Thymus (tissue), 11 donors: ENCODE data around the gene PROCR. TPM values are rescaled to one million over a fixed set of nuclear protein-coding genes. Genes with fewer than 3 reads are reported as not detected.

ENCODE experiments used
- DNase-seq, 9 donors: peaks; one replicate each; pipeline ENCODE4 v3.0.0-alpha.2; 2013; ENCODE audit warnings: low spot score in 9 of 9, low read depth in 6 of 9, missing footprints in 1 of 9
- H3K27ac ChIP-seq, 2 donors: one replicate each; pipeline ENCODE4 v1.5.1; 2013; ENCODE audit warnings: control low read depth in 1 of 2, low read depth in 1 of 2, low read length in 1 of 2, mild to moderate bottlenecking in 1 of 2, moderate library complexity in 1 of 2
- H3K27me3 ChIP-seq, 2 donors: one replicate each; pipeline ENCODE4 v1.5.1; 2013; ENCODE audit warnings: low read length in 1 of 2; ENCODE audit not compliant: control insufficient read depth in 2 of 2, insufficient read depth in 1 of 2
- H3K36me3 ChIP-seq, 2 donors: one replicate each; pipeline ENCODE4 v1.5.1; 2013; ENCODE audit warnings: low read length in 1 of 2, mild to moderate bottlenecking in 1 of 2, moderate library complexity in 1 of 2; ENCODE audit not compliant: control insufficient read depth in 2 of 2, insufficient read depth in 2 of 2
- H3K4me1 ChIP-seq, 2 donors: one replicate each; pipeline ENCODE4 v1.5.1; 2013; ENCODE audit warnings: low read length in 2 of 2; ENCODE audit not compliant: control insufficient read depth in 2 of 2, insufficient read depth in 2 of 2
- H3K4me3 ChIP-seq, 2 donors: one replicate each; pipeline ENCODE4 v1.5.1; 2013; ENCODE audit warnings: low read length in 2 of 2, control low read depth in 1 of 2, mild to moderate bottlenecking in 1 of 2
- H3K9me3 ChIP-seq, 2 donors: one replicate each; pipeline ENCODE4 v1.5.1; 2013; ENCODE audit warnings: low read length in 1 of 2, mild to moderate bottlenecking in 1 of 2; ENCODE audit not compliant: control insufficient read depth in 2 of 2, insufficient read depth in 1 of 2
- WGBS: extraction: QIAGEN DNeasy Blood & Tissue Kit; methylation state at CpG from one replicate; pipeline ENCODE4 v1.1.7; 2013; 5-methylcytosine and 5-hydroxymethylcytosine counted together
- polyA plus RNA-seq: library from polyadenylated mRNA; stranded (reverse); fragments of 200-250 nt; gene quantifications from one replicate; pipeline ENCODE4 v1.2.3, GENCODE V29; 2013
- total RNA-seq: library from RNA; stranded (reverse); fragments of 120-200 nt; gene quantifications from one replicate; pipeline ENCODE4 v1.2.4, GENCODE V29; 2013
- donor health status: healthy.

PROCR gene
- total and polyA plus RNA-seq, 2 donors: 4.6 to 7.8 TPM

DNA sequence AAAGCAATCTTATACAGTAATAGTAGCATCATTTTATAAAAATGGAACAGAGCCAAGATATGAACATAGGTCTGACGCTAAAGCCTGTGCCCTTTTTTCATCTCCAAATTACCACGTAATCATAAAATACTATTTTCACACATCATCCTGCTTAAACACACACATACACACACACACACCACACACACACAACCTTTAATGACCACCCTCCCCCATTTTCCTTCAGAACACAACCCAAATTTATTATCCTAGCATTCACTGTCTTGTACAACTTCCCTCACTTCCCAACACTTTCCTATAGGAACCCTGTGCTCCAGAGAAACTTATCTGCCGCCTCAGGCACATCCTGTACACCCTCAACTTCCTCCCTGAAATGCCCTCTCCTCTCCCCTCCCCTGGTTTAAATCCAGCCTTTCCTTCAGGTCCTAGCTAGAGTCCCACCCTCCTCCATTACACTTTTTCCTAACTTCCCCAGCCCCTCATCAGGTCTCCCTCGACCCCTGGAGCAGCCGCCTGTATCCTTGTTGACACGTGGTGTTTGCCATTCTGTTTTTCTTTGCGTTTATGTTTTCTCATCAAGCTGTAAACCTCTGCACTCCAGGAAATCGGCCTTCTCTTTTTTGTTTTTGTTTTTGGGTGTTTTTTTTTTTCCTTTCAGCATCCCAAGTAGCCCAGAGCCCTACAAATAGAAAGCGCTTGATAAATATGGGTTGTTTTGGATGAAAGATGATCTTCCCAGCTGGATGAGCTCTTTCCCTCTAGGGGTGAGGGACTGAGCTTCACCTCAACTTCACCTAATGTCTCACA, 53.6 kb downstream of the PROCR start:
- Histone ChIP-seq H3K27ac (no peak overlapping the region), H3K9me3 (no peaks in the 10 kb centered on the region), H3K4me1 (peaks cover 0 to 8% of the 10 kb centered on the region in 2 donors), H3K4me3 (no peak overlapping the region), H3K27me3 (peaks cover 29 to 55% of the 10 kb centered on the region in 2 donors), H3K36me3 (no peaks in the 10 kb centered on the region)
- 21% methylated on average over 9 of the region's 9 CpGs for whole genome bisulfite sequencing
- DNase-seq: no peak

DNA sequence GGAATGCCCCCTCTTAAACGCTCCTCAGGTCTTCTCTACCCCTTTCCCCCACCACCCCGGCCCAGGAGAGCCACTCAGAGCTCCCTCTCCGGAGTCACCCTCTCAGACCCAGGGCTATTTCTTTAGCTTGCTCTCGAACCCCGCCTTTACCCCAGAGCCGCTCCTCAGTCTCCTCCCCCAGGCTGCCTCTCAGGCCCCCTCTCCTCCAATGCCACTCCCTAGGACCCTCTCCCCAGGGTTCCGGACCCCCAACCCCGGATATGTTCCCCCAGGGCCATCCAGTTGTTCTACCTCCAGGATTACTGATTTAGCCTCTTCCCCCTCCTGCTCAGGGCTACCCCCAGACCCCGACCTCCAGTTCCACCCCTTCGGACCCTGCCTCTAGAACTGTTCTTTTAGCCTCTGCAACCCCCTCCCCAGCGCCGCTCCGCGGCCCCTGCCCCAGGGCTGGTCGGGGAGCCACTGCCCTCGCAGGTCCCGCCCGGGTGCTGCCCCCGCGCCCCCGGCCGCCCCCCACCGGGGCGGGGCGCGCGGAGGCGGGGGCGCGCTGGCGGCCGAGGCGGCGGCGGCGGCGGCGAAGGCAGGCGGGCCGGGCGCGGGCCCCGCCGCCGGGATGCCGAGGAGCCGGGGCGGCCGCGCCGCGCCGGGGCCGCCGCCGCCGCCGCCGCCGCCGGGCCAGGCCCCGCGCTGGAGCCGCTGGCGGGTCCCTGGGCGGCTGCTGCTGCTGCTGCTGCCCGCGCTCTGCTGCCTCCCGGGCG, 54.4 kb downstream of the PROCR start, which contains the start of gene MMP24:
MMP24 (plus strand) TSS at position 565 of the 758 bp plus-strand sequence; CDS start at position 614, 49 bp downstream.
- H3K4me3 ChIP-seq: peak within 1 kb of the TSS in 1 of 2 donors; percentile 44
- no peak for DNase-seq

More for the DNA sequence above, 54.4 kb downstream of the PROCR start, which contains the start of gene MMP24:
- H3K36me3 ChIP-seq: no peaks in the 10 kb centered on the region
- peaks cover 29 to 55% of the 10 kb centered on the region in 2 donors for H3K27me3 ChIP-seq
- 2% methylated on average over 61 of the region's 70 CpGs for WGBS
- H3K9me3 ChIP-seq: no peaks in the 10 kb centered on the region
- no peak within 1 kb of the TSS for H3K27ac ChIP-seq
- H3K4me1 ChIP-seq: peaks cover 0 to 8% of the 10 kb centered on the region in 2 donors

Other genes starting within 250 kb of the PROCR start
- gene GSS, start 216.3 kb upstream of the PROCR start, total RNA-seq: 32.0 TPM
- gene GSS, start 216.3 kb upstream of the PROCR start, polyA plus RNA-seq: 40.0 TPM
- gene MYH7B, start 216.2 kb upstream of the PROCR start, total RNA-seq: 0.09 TPM
- 1.8 TPM for gene MYH7B, start 216.2 kb upstream of the PROCR start, polyA plus RNA-seq
- gene TRPC4AP, start 79.3 kb upstream of the PROCR start, total RNA-seq: 24.6 TPM
- gene TRPC4AP, start 79.3 kb upstream of the PROCR start, polyA plus RNA-seq: 57.3 TPM
- gene EDEM2, start 24.7 kb upstream of the PROCR start, total RNA-seq: 15.5 TPM
- 18.4 TPM for gene EDEM2, start 24.7 kb upstream of the PROCR start, polyA plus RNA-seq
- 0.05 TPM for gene MMP24, start 54.6 kb downstream of the PROCR start, total RNA-seq
- gene MMP24, start 54.6 kb downstream of the PROCR start, polyA plus RNA-seq: 0.11 TPM
- gene MMP24OS, start 106.0 kb downstream of the PROCR start, total RNA-seq: 14.3 TPM
- gene MMP24OS, start 106.0 kb downstream of the PROCR start, polyA plus RNA-seq: 32.0 TPM
- 115 TPM for gene EIF6, start 112.7 kb downstream of the PROCR start, total RNA-seq
- gene EIF6, start 112.7 kb downstream of the PROCR start, polyA plus RNA-seq: 88.6 TPM
- under 0.01 TPM for gene FAM83C, start 120.4 kb downstream of the PROCR start, total RNA-seq
- 0.14 TPM for gene FAM83C, start 120.4 kb downstream of the PROCR start, polyA plus RNA-seq
- gene UQCC1, start 239.9 kb downstream of the PROCR start, total RNA-seq: 29.0 TPM
- 31.3 TPM for gene UQCC1, start 239.9 kb downstream of the PROCR start, polyA plus RNA-seq